SK-N-SH treated with all-trans-retinoic acid at 6 μM for 48 hours (cell line): ENCODE results near the gene GALNTL6.

Experiments
- SNAI2 ChIP-seq: fragments of 250-450 bp; sonication (Bioruptor Pico); IDR thresholded peaks from 2 replicates; pipeline ENCODE4 v1.5.0; 2020; ENCODE audit warnings: mild to moderate bottlenecking, moderate library complexity
- ZFP3 ChIP-seq: fragments of 250-450 bp; sonication (Bioruptor Pico); IDR thresholded peaks from 2 replicates; pipeline ENCODE4 v1.5.0; 2020; ENCODE audit warnings: mild to moderate bottlenecking, moderate library complexity
- ZNF565 ChIP-seq: fragments of 450-650 bp; formaldehyde crosslinking; conservative IDR thresholded peaks from 2 replicates; pipeline ENCODE4 v1.5.0; 2020; ENCODE audit warnings: low read depth, mild to moderate bottlenecking, moderate library complexity

- TF ChIP-seq ZFP3, result no peak
- no peak for TF ChIP-seq ZNF565 (CRISPR knock-in tag)
- no peak for TF ChIP-seq SNAI2
Observed at GRCh38 chr4:172938870-172939269, 1125.7 kb downstream of the GALNTL6 start.
